ENCODE measurements around the gene CTLA4.

DNA sequence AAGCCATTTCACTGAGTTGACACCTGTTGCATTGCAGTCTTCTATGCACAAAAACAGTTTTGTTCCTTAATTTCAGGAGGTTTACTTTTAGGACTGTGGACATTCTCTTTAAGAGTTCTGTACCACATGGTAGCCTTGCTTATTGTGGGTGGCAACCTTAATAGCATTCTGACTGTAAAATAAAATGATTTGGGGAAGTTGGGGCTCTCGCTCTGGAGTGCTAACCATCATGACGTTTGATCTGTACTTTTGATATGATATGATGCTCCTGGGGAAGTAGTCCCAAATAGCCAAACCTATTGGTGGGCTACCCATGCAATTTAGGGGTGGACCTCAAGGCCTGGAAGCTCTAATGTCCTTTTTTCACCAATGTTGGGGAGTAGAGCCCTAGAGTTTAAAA, 3.4 kb downstream of the CTLA4 start:
- TF ChIP-seq, protein P1, sequence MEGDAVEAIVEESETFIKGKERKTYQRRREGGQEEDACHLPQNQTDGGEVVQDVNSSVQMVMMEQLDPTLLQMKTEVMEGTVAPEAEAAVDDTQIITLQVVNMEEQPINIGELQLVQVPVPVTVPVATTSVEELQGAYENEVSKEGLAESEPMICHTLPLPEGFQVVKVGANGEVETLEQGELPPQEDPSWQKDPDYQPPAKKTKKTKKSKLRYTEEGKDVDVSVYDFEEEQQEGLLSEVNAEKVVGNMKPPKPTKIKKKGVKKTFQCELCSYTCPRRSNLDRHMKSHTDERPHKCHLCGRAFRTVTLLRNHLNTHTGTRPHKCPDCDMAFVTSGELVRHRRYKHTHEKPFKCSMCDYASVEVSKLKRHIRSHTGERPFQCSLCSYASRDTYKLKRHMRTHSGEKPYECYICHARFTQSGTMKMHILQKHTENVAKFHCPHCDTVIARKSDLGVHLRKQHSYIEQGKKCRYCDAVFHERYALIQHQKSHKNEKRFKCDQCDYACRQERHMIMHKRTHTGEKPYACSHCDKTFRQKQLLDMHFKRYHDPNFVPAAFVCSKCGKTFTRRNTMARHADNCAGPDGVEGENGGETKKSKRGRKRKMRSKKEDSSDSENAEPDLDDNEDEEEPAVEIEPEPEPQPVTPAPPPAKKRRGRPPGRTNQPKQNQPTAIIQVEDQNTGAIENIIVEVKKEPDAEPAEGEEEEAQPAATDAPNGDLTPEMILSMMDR (IDR thresholded peaks at IDR 0.05 in 4 of 5, conservative IDR thresholded peaks at IDR 0.05 in 1 of 5), result no peak
- no peak for TF ChIP-seq POLR2A (IDR thresholded peaks at IDR 0.05)

Measured in gastrocnemius medialis (tissue), 4 donors.